HG03442 (cell line): Measurements from ENCODE around the gene ASTN2.

Source experiments
- ATAC-seq: cut with Tn5 transposase; IDR thresholded peaks from one replicate; pipeline ENCODE4 v1.9.1; 2021; ENCODE audit warnings: mild to moderate bottlenecking, moderate library complexity; ENCODE audit not compliant: unreplicated experiment

Gene ASTN2

GRCh38 chr9:116599342-116599884 lies 815.4 kb downstream of the ASTN2 start:
- no peak for ATAC-seq

- no peak for ATAC-seq
Observed at GRCh38 chr9:116596646-116597045, 818.2 kb downstream of the ASTN2 start.

GRCh38 chr9:116594547-116594946 lies 820.3 kb downstream of the ASTN2 start:
- ATAC-seq = no peak

GRCh38 chr9:116592970-116593369 lies 821.9 kb downstream of the ASTN2 start:
- ATAC-seq = no peak

- ATAC-seq = no peak
Observed at GRCh38 chr9:116589392-116590354, 825.2 kb downstream of the ASTN2 start.

- no peak for ATAC-seq
Observed at GRCh38 chr9:116587919-116588318, 826.9 kb downstream of the ASTN2 start.

GRCh38 chr9:116585896-116586295 lies 829.0 kb downstream of the ASTN2 start:
- no peak for ATAC-seq

GRCh38 chr9:116585204-116585603 lies 829.7 kb downstream of the ASTN2 start:
- no peak for ATAC-seq

GRCh38 chr9:116580853-116581252 lies 834.0 kb downstream of the ASTN2 start:
- ATAC-seq = no peak

GRCh38 chr9:116576386-116576785 lies 838.5 kb downstream of the ASTN2 start:
- no peak for ATAC-seq

GRCh38 chr9:116574027-116574679 lies 840.7 kb downstream of the ASTN2 start:
- no peak for ATAC-seq

- ATAC-seq = peak; percentile 82
Observed at GRCh38 chr9:116572095-116572748, 842.6 kb downstream of the ASTN2 start.

GRCh38 chr9:116569111-116569510 lies 845.7 kb downstream of the ASTN2 start:
- ATAC-seq = no peak

- ATAC-seq = no peak
Observed at GRCh38 chr9:116566677-116567488, 848.0 kb downstream of the ASTN2 start.

GRCh38 chr9:116565986-116566385 lies 848.9 kb downstream of the ASTN2 start:
- no peak for ATAC-seq

- ATAC-seq = no peak
Observed at GRCh38 chr9:116564266-116564793, 850.5 kb downstream of the ASTN2 start.

- ATAC-seq = no peak
Observed at GRCh38 chr9:116558818-116559540, 855.9 kb downstream of the ASTN2 start.

GRCh38 chr9:116558035-116558434 lies 856.8 kb downstream of the ASTN2 start:
- ATAC-seq = no peak

- ATAC-seq = no peak
Observed at GRCh38 chr9:116555556-116556155, 859.2 kb downstream of the ASTN2 start.
